Hepatocyte (in vitro differentiated cells): Measurements from ENCODE around the gene RNMT. TPM values are rescaled to one million over a fixed set of nuclear protein-coding genes. Genes with fewer than 3 reads are reported as not detected.

Source experiments
- DNase-seq: peaks from one replicate; pipeline ENCODE4 v3.0.0-alpha.2; 2016; ENCODE audit warnings: low spot score
- H2AFZ ChIP-seq: fragments of 200-600 bp; sonication (generic); 2 replicates; pipeline ENCODE4 v1.6.0; 2016; ENCODE audit warnings: antibody characterized with exemption, mild to moderate bottlenecking
- H3K27ac ChIP-seq: fragments of 200-600 bp; sonication (generic); 2 replicates; pipeline ENCODE4 v1.5.1; 2016; ENCODE audit warnings: mild to moderate bottlenecking
- H3K27me3 ChIP-seq: fragments of 200-600 bp; sonication (generic); 2 replicates; pipeline ENCODE4 v1.6.1; 2016
- H3K36me3 ChIP-seq: fragments of 200-600 bp; sonication (generic); replicated peaks from 2 replicates; pipeline ENCODE4 v1.5.1; 2016; ENCODE audit warnings: low read depth; ENCODE audit not compliant: insufficient read depth
- H3K4me1 ChIP-seq: fragments of 200-600 bp; sonication (generic); 2 replicates; pipeline ENCODE4 v1.5.1; 2016; ENCODE audit warnings: mild to moderate bottlenecking, moderate library complexity; ENCODE audit not compliant: insufficient read depth
- H3K4me2 ChIP-seq: fragments of 200-600 bp; sonication (generic); 2 replicates; pipeline ENCODE4 v1.6.0; 2016
- H3K4me3 ChIP-seq: fragments of 200-600 bp; sonication (generic); 2 replicates; pipeline ENCODE4 v1.5.1; 2016; ENCODE audit warnings: mild to moderate bottlenecking
- H3K79me2 ChIP-seq: fragments of 200-600 bp; sonication (generic); 2 replicates; pipeline ENCODE4 v1.6.0; 2017; ENCODE audit warnings: mild to moderate bottlenecking
- H3K9me2 ChIP-seq: fragments of 200-600 bp; sonication (generic); replicated peaks from 2 replicates; pipeline ENCODE4 v1.6.0; 2017; ENCODE audit warnings: mild to moderate bottlenecking; ENCODE audit not compliant: insufficient read depth
- H3K9me3 ChIP-seq: fragments of 200-600 bp; sonication (generic); 2 replicates; pipeline ENCODE4 v1.5.1; 2016; ENCODE audit warnings: low read depth, mild to moderate bottlenecking
- H4K20me1 ChIP-seq: fragments of 200-600 bp; sonication (generic); 2 replicates; pipeline ENCODE4 v1.6.0; 2016; ENCODE audit warnings: mild to moderate bottlenecking; ENCODE audit not compliant: insufficient read depth, poor library complexity, severe bottlenecking
- EZH2 ChIP-seq: fragments of 200-600 bp; sonication (generic); IDR thresholded peaks from 2 replicates; pipeline ENCODE4 v1.6.1; 2016; ENCODE audit warnings: antibody characterized with exemption, mild to moderate bottlenecking, borderline replicate concordance
- EZH2phosphoT487 ChIP-seq: fragments of 200-600 bp; sonication (generic); IDR thresholded peaks from one replicate; pipeline ENCODE4 v1.6.1; 2018; ENCODE audit warnings: antibody characterized with exemption, mild to moderate bottlenecking, low read depth, moderate library complexity; ENCODE audit not compliant: unreplicated experiment, severe bottlenecking
- WGBS: methylation state at CpG from one replicate; pipeline ENCODE4 v1.1.6; 2016; ENCODE audit warnings: low lambda C conversion rate; ENCODE audit errors: missing lambda C conversion rate; 5-methylcytosine and 5-hydroxymethylcytosine counted together
- polyA plus RNA-seq: library from polyadenylated mRNA; unstranded; fragments of >200 nt; fragmentation: Nextera tagmentation; extraction: Ambion mirVana; gene quantifications from 2 replicates; pipeline ENCODE4 v1.2.1, GENCODE V29; 2016
- total RNA-seq: library from RNA; depleted of rRNA; stranded (reverse); fragments of >200 nt; gene quantifications from 2 replicates; pipeline ENCODE4 v1.2.3, GENCODE V29; 2014
- TF ChIP-seq, protein P1 (sequence below): fragments of 200-600 bp; sonication (generic); IDR thresholded peaks from 2 replicates; pipeline ENCODE4 v1.5.1; 2016; ENCODE audit warnings: antibody characterized with exemption, mild to moderate bottlenecking; ENCODE audit not compliant: poor library complexity

Gene RNMT
- total and polyA plus RNA-seq, 2 experiments from 2014 or later = 34.5 to 40.4 TPM

DNA sequence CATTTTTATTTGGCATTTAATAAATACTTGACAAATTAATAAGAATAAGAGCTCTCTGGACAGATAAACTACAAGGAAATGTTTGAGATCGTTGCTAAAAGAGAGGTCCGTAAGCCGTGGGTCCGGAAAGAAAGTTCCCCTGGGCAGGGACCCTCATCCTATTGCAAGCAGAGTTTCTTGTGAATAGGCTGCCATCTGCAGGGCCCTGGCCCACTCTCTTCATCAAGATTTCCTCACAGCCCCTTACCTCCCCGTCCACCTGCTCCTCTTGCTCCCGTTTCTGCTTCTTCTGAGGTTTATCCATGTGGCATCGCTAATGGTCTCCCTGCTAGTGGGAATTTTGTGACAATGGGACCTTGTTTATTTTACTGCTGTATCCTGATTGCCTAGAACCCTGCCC lies 67.3 kb downstream of the RNMT start:
- WGBS = 49% methylated on average over 7 of the region's 7 CpGs

GRCh38 chr18:13796515-13796914 lies 70.0 kb downstream of the RNMT start:
- 85% methylated on average over 14 of the region's 14 CpGs for WGBS
- Histone ChIP-seq H3K9me3 (no peaks in the 10 kb centered on the region), H4K20me1 (no peaks in the 10 kb centered on the region), H3K79me2 (no peaks in the 10 kb centered on the region), H2AFZ (no peak overlapping the region), H3K4me3 (no peak overlapping the region), H3K27ac (no peak overlapping the region), H3K4me1 (peaks cover 7% of the 10 kb centered on the region), H3K9me2 (no peaks in the 10 kb centered on the region), H3K27me3 (peaks cover under 1% of the 10 kb centered on the region), H3K36me3 (no peaks in the 10 kb centered on the region), H3K4me2 (no peak overlapping the region)
- no peak for DNase-seq
- TF ChIP-seq EZH2 = no peak
- TF ChIP-seq EZH2phosphoT487 = no peak
- TF ChIP-seq, protein P1, sequence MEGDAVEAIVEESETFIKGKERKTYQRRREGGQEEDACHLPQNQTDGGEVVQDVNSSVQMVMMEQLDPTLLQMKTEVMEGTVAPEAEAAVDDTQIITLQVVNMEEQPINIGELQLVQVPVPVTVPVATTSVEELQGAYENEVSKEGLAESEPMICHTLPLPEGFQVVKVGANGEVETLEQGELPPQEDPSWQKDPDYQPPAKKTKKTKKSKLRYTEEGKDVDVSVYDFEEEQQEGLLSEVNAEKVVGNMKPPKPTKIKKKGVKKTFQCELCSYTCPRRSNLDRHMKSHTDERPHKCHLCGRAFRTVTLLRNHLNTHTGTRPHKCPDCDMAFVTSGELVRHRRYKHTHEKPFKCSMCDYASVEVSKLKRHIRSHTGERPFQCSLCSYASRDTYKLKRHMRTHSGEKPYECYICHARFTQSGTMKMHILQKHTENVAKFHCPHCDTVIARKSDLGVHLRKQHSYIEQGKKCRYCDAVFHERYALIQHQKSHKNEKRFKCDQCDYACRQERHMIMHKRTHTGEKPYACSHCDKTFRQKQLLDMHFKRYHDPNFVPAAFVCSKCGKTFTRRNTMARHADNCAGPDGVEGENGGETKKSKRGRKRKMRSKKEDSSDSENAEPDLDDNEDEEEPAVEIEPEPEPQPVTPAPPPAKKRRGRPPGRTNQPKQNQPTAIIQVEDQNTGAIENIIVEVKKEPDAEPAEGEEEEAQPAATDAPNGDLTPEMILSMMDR = no peak

More for the DNA sequence above, 67.3 kb downstream of the RNMT start:
- Histone ChIP-seq H3K79me2 (no peaks in the 10 kb centered on the region), H3K4me3 (no peak overlapping the region), H3K9me3 (no peaks in the 10 kb centered on the region), H3K4me1 (no peaks in the 10 kb centered on the region), H3K27me3 (no peaks in the 10 kb centered on the region), H3K9me2 (no peaks in the 10 kb centered on the region), H3K27ac (no peak overlapping the region), H3K36me3 (no peaks in the 10 kb centered on the region), H2AFZ (no peak overlapping the region), H3K4me2 (no peak overlapping the region), H4K20me1 (no peaks in the 10 kb centered on the region)
- no peak for TF ChIP-seq EZH2
- TF ChIP-seq, protein P1 = no peak
- TF ChIP-seq EZH2phosphoT487 = no peak
- DNase-seq = no peak

DNA sequence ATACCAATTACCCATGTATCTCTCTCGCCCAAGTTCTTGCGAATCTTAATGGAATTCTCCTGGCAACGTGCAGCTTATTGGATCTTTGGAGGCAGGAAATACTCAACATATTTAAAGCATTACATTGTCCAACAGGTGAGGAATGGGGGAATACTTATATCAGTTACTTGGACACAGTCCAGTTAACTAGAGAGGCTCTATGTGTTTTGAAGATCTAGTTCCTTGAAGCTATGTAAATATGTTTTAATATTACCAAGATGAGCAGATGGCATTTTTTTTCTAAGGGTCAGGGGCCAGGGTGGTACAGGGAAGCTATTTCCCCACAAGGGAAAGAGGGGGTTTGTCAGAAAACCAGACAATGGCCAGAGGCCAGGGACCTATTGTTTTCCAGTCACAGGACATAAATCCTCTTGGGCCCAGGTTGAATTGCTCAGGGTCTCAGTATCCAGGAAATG lies 70.7 kb downstream of the RNMT start:
- H3K79me2 ChIP-seq = no peaks in the 10 kb centered on the region
- no peak overlapping the region for H3K27ac ChIP-seq
- no peak overlapping the region for H3K4me3 ChIP-seq
- H3K9me3 ChIP-seq = no peaks in the 10 kb centered on the region
- DNase-seq = no peak
- no peaks in the 10 kb centered on the region for H4K20me1 ChIP-seq
- peaks cover 3% of the 10 kb centered on the region for H3K27me3 ChIP-seq
- no peaks in the 10 kb centered on the region for H3K36me3 ChIP-seq
- peaks cover 7% of the 10 kb centered on the region for H3K4me1 ChIP-seq
- no peak overlapping the region for H3K4me2 ChIP-seq
- H3K9me2 ChIP-seq = no peaks in the 10 kb centered on the region
- H2AFZ ChIP-seq = no peak overlapping the region
- TF ChIP-seq EZH2phosphoT487 = no peak
- WGBS = 61% methylated on average over 3 of the region's 3 CpGs

GRCh38 chr18:13799396-13799795 lies 72.9 kb downstream of the RNMT start:
- WGBS = 86% methylated on average over 11 of the region's 11 CpGs
- H4K20me1 ChIP-seq = no peaks in the 10 kb centered on the region
- H3K36me3 ChIP-seq = no peaks in the 10 kb centered on the region
- peaks cover 3% of the 10 kb centered on the region for H3K27me3 ChIP-seq
- no peak for DNase-seq
- no peaks in the 10 kb centered on the region for H3K9me2 ChIP-seq
- no peaks in the 10 kb centered on the region for H3K9me3 ChIP-seq
- H3K79me2 ChIP-seq = no peaks in the 10 kb centered on the region
- H3K4me1 ChIP-seq = peaks cover 7% of the 10 kb centered on the region
- H3K4me3 ChIP-seq = no peak overlapping the region
- no peak overlapping the region for H3K4me2 ChIP-seq
- no peak overlapping the region for H2AFZ ChIP-seq
- H3K27ac ChIP-seq = no peak overlapping the region
- TF ChIP-seq, protein P1 = no peak
- no peak for TF ChIP-seq EZH2phosphoT487
- no peak for TF ChIP-seq EZH2
